Endothelial cell of umbilical vein (primary cell): ENCODE measurements around the gene ACADS.

Source experiments
- POLR2A ChIP-seq: IDR thresholded peaks from 2 replicates; pipeline ENCODE4 v1.6.1; 2012; ENCODE audit warnings: low read depth, mild to moderate bottlenecking, control low read depth, low read length
- TF ChIP-seq, protein P1 (sequence below), 2 donors: IDR thresholded peaks; 1 replicate in 1 of 2; 2 replicates in 1 of 2; pipeline ENCODE4 v1.5.1; 2011; ENCODE audit warnings: low read length in 2 of 2, mild to moderate bottlenecking in 2 of 2, moderate library complexity in 2 of 2, control low read depth in 1 of 2, inconsistent platforms in 1 of 2, low read depth in 1 of 2; ENCODE audit not compliant: insufficient read depth in 1 of 2; ENCODE audit errors: extremely low read depth in 1 of 2

DNA sequence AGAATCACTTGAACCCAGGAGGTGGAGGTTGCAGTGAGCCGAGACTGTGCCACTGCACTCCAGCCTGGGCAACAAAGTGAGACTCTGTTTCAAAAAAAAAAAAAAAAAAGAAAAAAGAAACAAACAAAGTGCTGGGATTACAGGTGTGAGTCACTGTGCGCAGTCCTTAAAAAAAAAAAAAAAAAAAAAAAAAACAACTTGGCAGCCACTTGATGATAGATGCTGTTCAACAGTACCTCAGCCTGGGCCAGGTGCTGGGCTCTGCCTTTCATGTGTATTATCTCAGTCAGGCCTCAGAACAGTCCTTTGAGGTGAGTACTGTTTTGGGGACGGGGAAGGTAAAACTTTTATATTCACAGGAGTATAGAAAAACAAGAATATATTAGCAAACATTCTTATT lies 9.6 kb downstream of the ACADS start:
- TF ChIP-seq, protein P1, sequence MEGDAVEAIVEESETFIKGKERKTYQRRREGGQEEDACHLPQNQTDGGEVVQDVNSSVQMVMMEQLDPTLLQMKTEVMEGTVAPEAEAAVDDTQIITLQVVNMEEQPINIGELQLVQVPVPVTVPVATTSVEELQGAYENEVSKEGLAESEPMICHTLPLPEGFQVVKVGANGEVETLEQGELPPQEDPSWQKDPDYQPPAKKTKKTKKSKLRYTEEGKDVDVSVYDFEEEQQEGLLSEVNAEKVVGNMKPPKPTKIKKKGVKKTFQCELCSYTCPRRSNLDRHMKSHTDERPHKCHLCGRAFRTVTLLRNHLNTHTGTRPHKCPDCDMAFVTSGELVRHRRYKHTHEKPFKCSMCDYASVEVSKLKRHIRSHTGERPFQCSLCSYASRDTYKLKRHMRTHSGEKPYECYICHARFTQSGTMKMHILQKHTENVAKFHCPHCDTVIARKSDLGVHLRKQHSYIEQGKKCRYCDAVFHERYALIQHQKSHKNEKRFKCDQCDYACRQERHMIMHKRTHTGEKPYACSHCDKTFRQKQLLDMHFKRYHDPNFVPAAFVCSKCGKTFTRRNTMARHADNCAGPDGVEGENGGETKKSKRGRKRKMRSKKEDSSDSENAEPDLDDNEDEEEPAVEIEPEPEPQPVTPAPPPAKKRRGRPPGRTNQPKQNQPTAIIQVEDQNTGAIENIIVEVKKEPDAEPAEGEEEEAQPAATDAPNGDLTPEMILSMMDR (IDR thresholded peaks at IDR 0.05; ENCODE audit: extremely low read depth in 1 of 2, insufficient read depth in 1 of 2, low read depth in 1 of 2, low read length in 2 of 2) = no peak
- TF ChIP-seq POLR2A = no peak
